ENCODE data around the gene FANK1. TPM values are rescaled to one million over a fixed set of nuclear protein-coding genes. Genes with fewer than 3 reads are reported as not detected.

FANK1 gene
- polyA plus RNA-seq, 1 donor from 2014 or later: 3.1 TPM

GRCh38 chr10:126022841-126023240, 126.5 kb downstream of the FANK1 start:
- Histone ChIP-seq H3K27me3 (ENCODE audit: insufficient read depth, low read depth, low read length) (no peaks in the 10 kb centered on the region), H3K4me3 (ENCODE audit: low read length) (no peak overlapping the region), H3F3A (ENCODE audit: insufficient read depth, low read length, poor library complexity, severe bottlenecking) (no peaks in the 10 kb centered on the region), H3K36me3 (ENCODE audit: insufficient read depth, low read length) (no peaks in the 10 kb centered on the region), H2AFZ (ENCODE audit: low read depth, low read length) (no peak overlapping the region), H3K79me2 (replicated peaks; ENCODE audit: insufficient read depth, low read length) (no peaks in the 10 kb centered on the region), H3K9me2 (ENCODE audit: insufficient read depth, low read length) (no peaks in the 10 kb centered on the region), H3K9ac (ENCODE audit: low read length) (no peak overlapping the region), H4K20me1 (ENCODE audit: insufficient read depth) (no peaks in the 10 kb centered on the region), H3K4me2 (ENCODE audit: low read length) (no peak overlapping the region), H3K9me3 (ENCODE audit: low read length) (no peaks in the 10 kb centered on the region), H3K27ac (ENCODE audit: low read length) (no peak overlapping the region)
- TF ChIP-seq CTCF (IDR thresholded peaks at IDR 0.05; ENCODE audit: poor library complexity, severe bottlenecking): no peak
- TF ChIP-seq REST (IDR thresholded peaks at IDR 0.05; ENCODE audit: borderline replicate concordance): no peak
- no peak for TF ChIP-seq RAD21 (conservative IDR thresholded peaks at IDR 0.05)
- TF ChIP-seq MXI1 (conservative IDR thresholded peaks at IDR 0.05; ENCODE audit: poor library complexity, severe bottlenecking): no peak
- no peak for TF ChIP-seq EP300 (conservative IDR thresholded peaks at IDR 0.05; ENCODE audit: poor library complexity, severe bottlenecking)
- TF ChIP-seq TAF1 (IDR thresholded peaks at IDR 0.05; ENCODE audit: low read depth): no peak
- TF ChIP-seq EZH2 (IDR thresholded peaks at IDR 0.05; ENCODE audit: borderline replicate concordance, insufficient read depth, low read length, poor library complexity, severe bottlenecking): no peak
- TF ChIP-seq POLR2AphosphoS5 (IDR thresholded peaks at IDR 0.05): no peak
- TF ChIP-seq SMC3 (conservative IDR thresholded peaks at IDR 0.05; ENCODE audit: poor library complexity): no peak

- Histone ChIP-seq H3K4me2 (ENCODE audit: low read length) (no peak overlapping the region), H2AFZ (ENCODE audit: low read depth, low read length) (no peak overlapping the region), H3K27me3 (ENCODE audit: insufficient read depth, low read depth, low read length) (no peaks in the 10 kb centered on the region), H3K9ac (ENCODE audit: low read length) (no peak overlapping the region), H3K9me3 (ENCODE audit: low read length) (no peaks in the 10 kb centered on the region), H3K27ac (ENCODE audit: low read length) (no peak overlapping the region), H3K36me3 (ENCODE audit: insufficient read depth, low read length) (no peaks in the 10 kb centered on the region), H4K20me1 (ENCODE audit: insufficient read depth) (no peaks in the 10 kb centered on the region), H3K4me3 (ENCODE audit: low read length) (no peak overlapping the region), H3K9me2 (ENCODE audit: insufficient read depth, low read length) (no peaks in the 10 kb centered on the region), H3K79me2 (replicated peaks; ENCODE audit: insufficient read depth, low read length) (no peaks in the 10 kb centered on the region), H3F3A (ENCODE audit: insufficient read depth, low read length, poor library complexity, severe bottlenecking) (no peaks in the 10 kb centered on the region)
- TF ChIP-seq MXI1 (conservative IDR thresholded peaks at IDR 0.05; ENCODE audit: poor library complexity, severe bottlenecking): no peak
- no peak for TF ChIP-seq EP300 (conservative IDR thresholded peaks at IDR 0.05; ENCODE audit: poor library complexity, severe bottlenecking)
- no peak for TF ChIP-seq CTCF (IDR thresholded peaks at IDR 0.05; ENCODE audit: poor library complexity, severe bottlenecking)
These were observed 131.3 kb downstream of the FANK1 start for GRCh38 chr10:126027692-126028091.

Data from neural cell (in vitro differentiated cells).